Endothelial cell (in vitro differentiated cells): ENCODE data around the gene LIG3. TPM values are rescaled to one million over a fixed set of nuclear protein-coding genes. Genes with fewer than 3 reads are reported as not detected.

Experiments used
- DNase-seq: peaks from one replicate; pipeline ENCODE4 v3.0.0; 2021; ENCODE audit warnings: low spot score
- H3K27ac Mint-ChIP-seq: one replicate; pipeline ENCODE4 v1.8.0; 2021; ENCODE audit warnings: mixed read lengths, inconsistent platforms; ENCODE audit not compliant: unreplicated experiment
- H3K27me3 Mint-ChIP-seq: one replicate; pipeline ENCODE4 v1.8.0; 2021; ENCODE audit warnings: mild to moderate bottlenecking, moderate library complexity, mixed read lengths, inconsistent platforms; ENCODE audit not compliant: unreplicated experiment
- H3K36me3 Mint-ChIP-seq: one replicate; pipeline ENCODE4 v1.8.0; 2021; ENCODE audit warnings: mild to moderate bottlenecking, low read depth, mixed read lengths, inconsistent platforms; ENCODE audit not compliant: unreplicated experiment
- H3K4me1 Mint-ChIP-seq: one replicate; pipeline ENCODE4 v1.8.0; 2021; ENCODE audit warnings: mild to moderate bottlenecking, mixed read lengths, inconsistent platforms; ENCODE audit not compliant: unreplicated experiment
- H3K4me3 Mint-ChIP-seq: one replicate; pipeline ENCODE4 v1.8.0; 2021; ENCODE audit warnings: mild to moderate bottlenecking, mixed read lengths, inconsistent platforms; ENCODE audit not compliant: unreplicated experiment
- H3K9me3 Mint-ChIP-seq: one replicate; pipeline ENCODE4 v1.8.0; 2021; ENCODE audit warnings: mixed read lengths, inconsistent platforms; ENCODE audit not compliant: unreplicated experiment
- total RNA-seq: library from RNA; stranded (reverse); fragmentation: NEBNext Ultra II Directional; extraction: Animal tissue kit (Norgen Biotek cat#: 25700); gene quantifications from one replicate; pipeline ENCODE4 v1.2.1, GENCODE V29; 2021; ENCODE audit not compliant: unreplicated experiment
- TF ChIP-seq, protein P1 (sequence below): fragments of 200-600 bp; sonication (generic); IDR thresholded peaks from one replicate; pipeline ENCODE4 v1.5.0; 2021; ENCODE audit warnings: antibody characterized with exemption; ENCODE audit not compliant: unreplicated experiment

The LIG3 gene
- total RNA-seq, 1 donor from 2014 or later, result 42.1 TPM

- Mint-ChIP-seq H3K27ac (no peak overlapping the region), H3K4me1 (no peaks in the 10 kb centered on the region)
- no peak for DNase-seq
These were observed 36.7 kb downstream of the LIG3 start for GRCh38 chr17:35017021-35017420.

GRCh38 chr17:35018814-35019213, 38.5 kb downstream of the LIG3 start:
- Mint-ChIP-seq H3K27me3 (peaks cover 5% of the 10 kb centered on the region), H3K36me3 (no peaks in the 10 kb centered on the region), H3K4me3 (no peak overlapping the region), H3K4me1 (peaks cover 11% of the 10 kb centered on the region), H3K9me3 (no peaks in the 10 kb centered on the region), H3K27ac (no peak overlapping the region)
- no peak for DNase-seq
- TF ChIP-seq, protein P1, sequence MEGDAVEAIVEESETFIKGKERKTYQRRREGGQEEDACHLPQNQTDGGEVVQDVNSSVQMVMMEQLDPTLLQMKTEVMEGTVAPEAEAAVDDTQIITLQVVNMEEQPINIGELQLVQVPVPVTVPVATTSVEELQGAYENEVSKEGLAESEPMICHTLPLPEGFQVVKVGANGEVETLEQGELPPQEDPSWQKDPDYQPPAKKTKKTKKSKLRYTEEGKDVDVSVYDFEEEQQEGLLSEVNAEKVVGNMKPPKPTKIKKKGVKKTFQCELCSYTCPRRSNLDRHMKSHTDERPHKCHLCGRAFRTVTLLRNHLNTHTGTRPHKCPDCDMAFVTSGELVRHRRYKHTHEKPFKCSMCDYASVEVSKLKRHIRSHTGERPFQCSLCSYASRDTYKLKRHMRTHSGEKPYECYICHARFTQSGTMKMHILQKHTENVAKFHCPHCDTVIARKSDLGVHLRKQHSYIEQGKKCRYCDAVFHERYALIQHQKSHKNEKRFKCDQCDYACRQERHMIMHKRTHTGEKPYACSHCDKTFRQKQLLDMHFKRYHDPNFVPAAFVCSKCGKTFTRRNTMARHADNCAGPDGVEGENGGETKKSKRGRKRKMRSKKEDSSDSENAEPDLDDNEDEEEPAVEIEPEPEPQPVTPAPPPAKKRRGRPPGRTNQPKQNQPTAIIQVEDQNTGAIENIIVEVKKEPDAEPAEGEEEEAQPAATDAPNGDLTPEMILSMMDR, result no peak

More at GRCh38 chr17:35017021-35017420, 36.7 kb downstream of the LIG3 start:
- no peak overlapping the region for H3K4me3 Mint-ChIP-seq
- H3K27me3 Mint-ChIP-seq, result peaks cover 2% of the 10 kb centered on the region
- no peaks in the 10 kb centered on the region for H3K36me3 Mint-ChIP-seq
- no peaks in the 10 kb centered on the region for H3K9me3 Mint-ChIP-seq
- TF ChIP-seq, protein P1, result no peak

GRCh38 chr17:35019386-35020179, 39.3 kb downstream of the LIG3 start:
- H3K9me3 Mint-ChIP-seq, result no peaks in the 10 kb centered on the region
- H3K27ac Mint-ChIP-seq, result no peak overlapping the region
- TF ChIP-seq, protein P1, result no peak
- H3K27me3 Mint-ChIP-seq, result peaks cover 5% of the 10 kb centered on the region
- H3K4me1 Mint-ChIP-seq, result peaks cover 11% of the 10 kb centered on the region
- H3K36me3 Mint-ChIP-seq, result no peaks in the 10 kb centered on the region
- no peak overlapping the region for H3K4me3 Mint-ChIP-seq
- DNase-seq, result no peak

GRCh38 chr17:35021520-35022380, 41.4 kb downstream of the LIG3 start:
- H3K4me1 Mint-ChIP-seq, result peaks cover 11% of the 10 kb centered on the region
- H3K9me3 Mint-ChIP-seq, result no peaks in the 10 kb centered on the region
- DNase-seq, result no peak
- no peak overlapping the region for H3K27ac Mint-ChIP-seq
- no peak overlapping the region for H3K4me3 Mint-ChIP-seq
- TF ChIP-seq, protein P1, result no peak
- H3K36me3 Mint-ChIP-seq, result peaks cover 5% of the 10 kb centered on the region
- peaks cover 8% of the 10 kb centered on the region for H3K27me3 Mint-ChIP-seq
